IMR-90 (cell line): ENCODE data around the gene NUDT7.

Source experiments
- BHLHE40 ChIP-seq: fragments of 150-350 bp; IDR thresholded peaks from 2 replicates; pipeline ENCODE4 v1.6.1; 2016; ENCODE audit warnings: mild to moderate bottlenecking, low read depth, low read length
- CEBPB ChIP-seq: IDR thresholded peaks from 2 replicates; pipeline ENCODE4 v1.6.1; 2012; ENCODE audit warnings: low read depth, low read length, improper control_type of control experiment
- CTCF ChIP-seq: conservative IDR thresholded peaks from 2 replicates; pipeline ENCODE4 v1.5.1; 2012; ENCODE audit warnings: mild to moderate bottlenecking, low read depth, low read length, improper control_type of control experiment
- FOS ChIP-seq: fragments of 150-350 bp; IDR thresholded peaks from 2 replicates; pipeline ENCODE4 v1.6.1; 2016; ENCODE audit warnings: low read depth, low read length
- MAFK ChIP-seq: IDR thresholded peaks from 2 replicates; pipeline ENCODE4 v1.6.1; 2012; ENCODE audit warnings: low read depth, low read length, improper control_type of control experiment
- MAZ ChIP-seq: IDR thresholded peaks from 2 replicates; pipeline ENCODE4 v1.6.1; 2012; ENCODE audit warnings: low read depth, mild to moderate bottlenecking, low read length, improper control_type of control experiment, moderate library complexity, borderline replicate concordance
- NFE2L2 ChIP-seq: fragments of 150-350 bp; IDR thresholded peaks from 2 replicates; pipeline ENCODE4 v1.6.1; 2016; ENCODE audit warnings: low read depth, mild to moderate bottlenecking, low read length
- POLR2A ChIP-seq: IDR thresholded peaks from 2 replicates; pipeline ENCODE4 v1.6.1; 2012; ENCODE audit warnings: mild to moderate bottlenecking, low read depth, low read length
- RAD21 ChIP-seq: IDR thresholded peaks from 2 replicates; pipeline ENCODE4 v1.6.1; 2012; ENCODE audit warnings: low read length, improper control_type of control experiment
- RCOR1 ChIP-seq: IDR thresholded peaks from 2 replicates; pipeline ENCODE4 v1.6.1; 2012; ENCODE audit warnings: mild to moderate bottlenecking, low read length, improper control_type of control experiment; ENCODE audit not compliant: insufficient replicate concordance
- RFX5 ChIP-seq: IDR thresholded peaks from 2 replicates; pipeline ENCODE4 v1.8.0; 2012; ENCODE audit warnings: low read depth, mild to moderate bottlenecking, low read length, moderate library complexity
- SMC3 ChIP-seq: fragments of 150-350 bp; IDR thresholded peaks from 2 replicates; pipeline ENCODE4 v1.6.1; 2016; ENCODE audit warnings: low read depth, mild to moderate bottlenecking, antibody characterized with exemption, low read length, moderate library complexity
- USF2 ChIP-seq: fragments of 150-350 bp; IDR thresholded peaks from 2 replicates; pipeline ENCODE4 v1.6.1; 2017; ENCODE audit warnings: mild to moderate bottlenecking, antibody characterized with exemption, low read length, low read depth

- TF ChIP-seq CTCF (no peak), POLR2A (no peak), BHLHE40 (no peak), CEBPB (no peak), FOS (no peak), RFX5 (no peak), MAFK (no peak), RCOR1 (no peak), RAD21 (no peak), SMC3 (no peak), USF2 (no peak), MAZ (no peak), NFE2L2 (no peak)
Measured at GRCh38 chr16:77790009-77790372, 67.7 kb downstream of the NUDT7 start.
